MM.1S (cell line): Measurements from ENCODE around the gene SNTG2.

Source experiments
- EZH2 ChIP-seq: fragments of 300-600 bp; sonication (generic); optimal IDR thresholded peaks from 2 replicates; pipeline ENCODE3; 2017; ENCODE audit warnings: low read depth, mild to moderate bottlenecking, antibody characterized with exemption, low read length, mixed read lengths
- TF ChIP-seq, protein P1 (sequence below): fragments of 300-600 bp; sonication (generic); IDR thresholded peaks from 2 replicates; pipeline ENCODE4 v1.5.1; 2016; ENCODE audit warnings: antibody characterized with exemption, low read length, mixed read lengths

DNA sequence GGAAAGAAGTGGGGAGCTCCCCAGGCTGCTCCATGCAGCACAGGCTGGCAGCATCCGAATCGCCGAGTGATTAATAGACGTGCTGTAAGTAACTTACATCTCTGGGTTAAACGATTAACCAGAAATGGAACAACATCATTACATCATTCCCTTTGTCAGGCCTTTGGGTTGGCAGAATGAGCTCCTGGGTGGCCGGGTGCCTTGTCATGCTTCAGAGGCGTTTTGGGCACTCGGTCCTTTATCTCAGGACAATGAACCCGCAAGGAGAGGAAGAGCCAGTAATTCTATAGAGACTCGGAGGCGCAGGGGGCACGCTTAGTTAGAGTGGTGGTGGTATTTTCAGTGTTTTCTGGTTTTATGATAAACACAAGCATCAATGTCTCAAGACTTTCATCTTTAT lies 315.7 kb downstream of the SNTG2 start:
- no peak for TF ChIP-seq EZH2
- TF ChIP-seq, protein P1, sequence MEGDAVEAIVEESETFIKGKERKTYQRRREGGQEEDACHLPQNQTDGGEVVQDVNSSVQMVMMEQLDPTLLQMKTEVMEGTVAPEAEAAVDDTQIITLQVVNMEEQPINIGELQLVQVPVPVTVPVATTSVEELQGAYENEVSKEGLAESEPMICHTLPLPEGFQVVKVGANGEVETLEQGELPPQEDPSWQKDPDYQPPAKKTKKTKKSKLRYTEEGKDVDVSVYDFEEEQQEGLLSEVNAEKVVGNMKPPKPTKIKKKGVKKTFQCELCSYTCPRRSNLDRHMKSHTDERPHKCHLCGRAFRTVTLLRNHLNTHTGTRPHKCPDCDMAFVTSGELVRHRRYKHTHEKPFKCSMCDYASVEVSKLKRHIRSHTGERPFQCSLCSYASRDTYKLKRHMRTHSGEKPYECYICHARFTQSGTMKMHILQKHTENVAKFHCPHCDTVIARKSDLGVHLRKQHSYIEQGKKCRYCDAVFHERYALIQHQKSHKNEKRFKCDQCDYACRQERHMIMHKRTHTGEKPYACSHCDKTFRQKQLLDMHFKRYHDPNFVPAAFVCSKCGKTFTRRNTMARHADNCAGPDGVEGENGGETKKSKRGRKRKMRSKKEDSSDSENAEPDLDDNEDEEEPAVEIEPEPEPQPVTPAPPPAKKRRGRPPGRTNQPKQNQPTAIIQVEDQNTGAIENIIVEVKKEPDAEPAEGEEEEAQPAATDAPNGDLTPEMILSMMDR, result no peak
